ENCODE results near the gene TFR2. TPM values are rescaled to one million over a fixed set of nuclear protein-coding genes. Genes with fewer than 3 reads are reported as not detected.

Gene TFR2
- total and polyA plus RNA-seq, 2 of the 13 experiments (the other 11 are each of a cell fraction or from before 2014, with no cell fraction given): 36.9 to 64.2 TPM

DNA sequence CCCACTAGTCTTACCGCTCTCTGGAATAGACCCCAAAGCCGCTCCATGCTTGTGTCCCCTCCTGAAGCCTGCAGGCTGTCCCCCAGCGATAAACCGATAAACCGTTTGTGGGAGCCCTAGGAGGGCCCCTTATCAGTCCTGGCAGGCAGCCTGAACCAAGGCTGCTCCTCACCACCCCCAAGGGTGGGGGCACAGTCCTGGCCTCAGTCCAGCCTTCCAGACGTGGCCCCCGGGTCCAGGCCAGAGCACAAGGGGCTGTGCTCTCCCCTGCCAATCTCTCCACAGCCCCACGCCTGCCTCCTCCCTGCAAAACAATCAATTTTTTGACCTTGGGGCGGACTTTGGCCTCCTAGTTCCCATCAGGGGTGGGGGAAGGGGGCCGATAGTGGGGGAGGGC, at the start of gene TFR2 (continued):
- TF ChIP-seq PLRG1 (conservative IDR thresholded peaks at IDR 0.05) (no peak), POGZ (CRISPR knock-in tag; IDR thresholded peaks at IDR 0.05) (no peak), JARID2 (CRISPR knock-in tag; IDR thresholded peaks at IDR 0.05; ENCODE audit: insufficient replicate concordance) (no peak), SETDB1 (CRISPR knock-in tag; IDR thresholded peaks at IDR 0.05; ENCODE audit: borderline replicate concordance) (no peak), SSRP1 (CRISPR knock-in tag; IDR thresholded peaks at IDR 0.05) (no peak), KAT8 (CRISPR knock-in tag; IDR thresholded peaks at IDR 0.05) (0 out of 2 replicates have a peak, but pooled peaks have one; percentile 47), ZNF484 (CRISPR knock-in tag; IDR thresholded peaks at IDR 0.05; ENCODE audit: borderline replicate concordance, low read depth) (no peak), SNAI1 (CRISPR knock-in tag; IDR thresholded peaks at IDR 0.05; ENCODE audit: borderline replicate concordance) (no peak), ZNF772 (CRISPR knock-in tag; IDR thresholded peaks at IDR 0.05) (no peak), HMGA1 (CRISPR knock-in tag; conservative IDR thresholded peaks at IDR 0.05) (no peak), ZNF850 (CRISPR knock-in tag; conservative IDR thresholded peaks at IDR 0.05) (no peak)
- TF ChIP-seq, protein P1, sequence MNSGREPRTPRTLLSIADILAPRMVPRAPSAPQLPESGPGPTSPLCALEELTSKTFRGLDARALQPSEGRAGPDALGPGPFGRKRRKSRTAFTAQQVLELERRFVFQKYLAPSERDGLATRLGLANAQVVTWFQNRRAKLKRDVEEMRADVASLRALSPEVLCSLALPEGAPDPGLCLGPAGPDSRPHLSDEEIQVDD (CRISPR knock-in tag; IDR thresholded peaks at IDR 0.05; ENCODE audit: borderline replicate concordance): no peak
- TF ChIP-seq, protein P2, sequence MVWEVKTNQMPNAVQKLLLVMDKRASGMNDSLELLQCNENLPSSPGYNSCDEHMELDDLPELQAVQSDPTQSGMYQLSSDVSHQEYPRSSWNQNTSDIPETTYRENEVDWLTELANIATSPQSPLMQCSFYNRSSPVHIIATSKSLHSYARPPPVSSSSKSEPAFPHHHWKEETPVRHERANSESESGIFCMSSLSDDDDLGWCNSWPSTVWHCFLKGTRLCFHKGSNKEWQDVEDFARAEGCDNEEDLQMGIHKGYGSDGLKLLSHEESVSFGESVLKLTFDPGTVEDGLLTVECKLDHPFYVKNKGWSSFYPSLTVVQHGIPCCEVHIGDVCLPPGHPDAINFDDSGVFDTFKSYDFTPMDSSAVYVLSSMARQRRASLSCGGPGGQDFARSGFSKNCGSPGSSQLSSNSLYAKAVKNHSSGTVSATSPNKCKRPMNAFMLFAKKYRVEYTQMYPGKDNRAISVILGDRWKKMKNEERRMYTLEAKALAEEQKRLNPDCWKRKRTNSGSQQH (CRISPR knock-in tag; IDR thresholded peaks at IDR 0.05; ENCODE audit: low read depth): no peak
- TF ChIP-seq, protein P3, sequence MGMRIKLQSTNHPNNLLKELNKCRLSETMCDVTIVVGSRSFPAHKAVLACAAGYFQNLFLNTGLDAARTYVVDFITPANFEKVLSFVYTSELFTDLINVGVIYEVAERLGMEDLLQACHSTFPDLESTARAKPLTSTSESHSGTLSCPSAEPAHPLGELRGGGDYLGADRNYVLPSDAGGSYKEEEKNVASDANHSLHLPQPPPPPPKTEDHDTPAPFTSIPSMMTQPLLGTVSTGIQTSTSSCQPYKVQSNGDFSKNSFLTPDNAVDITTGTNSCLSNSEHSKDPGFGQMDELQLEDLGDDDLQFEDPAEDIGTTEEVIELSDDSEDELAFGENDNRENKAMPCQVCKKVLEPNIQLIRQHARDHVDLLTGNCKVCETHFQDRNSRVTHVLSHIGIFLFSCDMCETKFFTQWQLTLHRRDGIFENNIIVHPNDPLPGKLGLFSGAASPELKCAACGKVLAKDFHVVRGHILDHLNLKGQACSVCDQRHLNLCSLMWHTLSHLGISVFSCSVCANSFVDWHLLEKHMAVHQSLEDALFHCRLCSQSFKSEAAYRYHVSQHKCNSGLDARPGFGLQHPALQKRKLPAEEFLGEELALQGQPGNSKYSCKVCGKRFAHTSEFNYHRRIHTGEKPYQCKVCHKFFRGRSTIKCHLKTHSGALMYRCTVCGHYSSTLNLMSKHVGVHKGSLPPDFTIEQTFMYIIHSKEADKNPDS (CRISPR knock-in tag; IDR thresholded peaks at IDR 0.05): no peak
- TF ChIP-seq, protein P4, sequence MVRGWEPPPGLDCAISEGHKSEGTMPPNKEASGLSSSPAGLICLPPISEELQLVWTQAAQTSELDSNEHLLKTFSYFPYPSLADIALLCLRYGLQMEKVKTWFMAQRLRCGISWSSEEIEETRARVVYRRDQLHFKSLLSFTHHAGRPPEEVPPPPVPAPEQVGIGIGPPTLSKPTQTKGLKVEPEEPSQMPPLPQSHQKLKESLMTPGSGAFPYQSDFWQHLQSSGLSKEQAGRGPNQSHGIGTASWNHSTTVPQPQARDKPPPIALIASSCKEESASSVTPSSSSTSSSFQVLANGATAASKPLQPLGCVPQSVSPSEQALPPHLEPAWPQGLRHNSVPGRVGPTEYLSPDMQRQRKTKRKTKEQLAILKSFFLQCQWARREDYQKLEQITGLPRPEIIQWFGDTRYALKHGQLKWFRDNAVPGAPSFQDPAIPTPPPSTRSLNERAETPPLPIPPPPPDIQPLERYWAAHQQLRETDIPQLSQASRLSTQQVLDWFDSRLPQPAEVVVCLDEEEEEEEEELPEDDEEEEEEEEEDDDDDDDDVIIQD (CRISPR knock-in tag; IDR thresholded peaks at IDR 0.05; ENCODE audit: low read depth): 0 out of 2 replicates have a peak, but pooled peaks have one; percentile 24
- TF ChIP-seq, protein P5, sequence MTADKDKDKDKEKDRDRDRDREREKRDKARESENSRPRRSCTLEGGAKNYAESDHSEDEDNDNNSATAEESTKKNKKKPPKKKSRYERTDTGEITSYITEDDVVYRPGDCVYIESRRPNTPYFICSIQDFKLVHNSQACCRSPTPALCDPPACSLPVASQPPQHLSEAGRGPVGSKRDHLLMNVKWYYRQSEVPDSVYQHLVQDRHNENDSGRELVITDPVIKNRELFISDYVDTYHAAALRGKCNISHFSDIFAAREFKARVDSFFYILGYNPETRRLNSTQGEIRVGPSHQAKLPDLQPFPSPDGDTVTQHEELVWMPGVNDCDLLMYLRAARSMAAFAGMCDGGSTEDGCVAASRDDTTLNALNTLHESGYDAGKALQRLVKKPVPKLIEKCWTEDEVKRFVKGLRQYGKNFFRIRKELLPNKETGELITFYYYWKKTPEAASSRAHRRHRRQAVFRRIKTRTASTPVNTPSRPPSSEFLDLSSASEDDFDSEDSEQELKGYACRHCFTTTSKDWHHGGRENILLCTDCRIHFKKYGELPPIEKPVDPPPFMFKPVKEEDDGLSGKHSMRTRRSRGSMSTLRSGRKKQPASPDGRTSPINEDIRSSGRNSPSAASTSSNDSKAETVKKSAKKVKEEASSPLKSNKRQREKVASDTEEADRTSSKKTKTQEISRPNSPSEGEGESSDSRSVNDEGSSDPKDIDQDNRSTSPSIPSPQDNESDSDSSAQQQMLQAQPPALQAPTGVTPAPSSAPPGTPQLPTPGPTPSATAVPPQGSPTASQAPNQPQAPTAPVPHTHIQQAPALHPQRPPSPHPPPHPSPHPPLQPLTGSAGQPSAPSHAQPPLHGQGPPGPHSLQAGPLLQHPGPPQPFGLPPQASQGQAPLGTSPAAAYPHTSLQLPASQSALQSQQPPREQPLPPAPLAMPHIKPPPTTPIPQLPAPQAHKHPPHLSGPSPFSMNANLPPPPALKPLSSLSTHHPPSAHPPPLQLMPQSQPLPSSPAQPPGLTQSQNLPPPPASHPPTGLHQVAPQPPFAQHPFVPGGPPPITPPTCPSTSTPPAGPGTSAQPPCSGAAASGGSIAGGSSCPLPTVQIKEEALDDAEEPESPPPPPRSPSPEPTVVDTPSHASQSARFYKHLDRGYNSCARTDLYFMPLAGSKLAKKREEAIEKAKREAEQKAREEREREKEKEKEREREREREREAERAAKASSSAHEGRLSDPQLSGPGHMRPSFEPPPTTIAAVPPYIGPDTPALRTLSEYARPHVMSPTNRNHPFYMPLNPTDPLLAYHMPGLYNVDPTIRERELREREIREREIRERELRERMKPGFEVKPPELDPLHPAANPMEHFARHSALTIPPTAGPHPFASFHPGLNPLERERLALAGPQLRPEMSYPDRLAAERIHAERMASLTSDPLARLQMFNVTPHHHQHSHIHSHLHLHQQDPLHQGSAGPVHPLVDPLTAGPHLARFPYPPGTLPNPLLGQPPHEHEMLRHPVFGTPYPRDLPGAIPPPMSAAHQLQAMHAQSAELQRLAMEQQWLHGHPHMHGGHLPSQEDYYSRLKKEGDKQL (CRISPR knock-in tag; IDR thresholded peaks at IDR 0.05; ENCODE audit: low read depth): no peak
- TF ChIP-seq, protein P6, sequence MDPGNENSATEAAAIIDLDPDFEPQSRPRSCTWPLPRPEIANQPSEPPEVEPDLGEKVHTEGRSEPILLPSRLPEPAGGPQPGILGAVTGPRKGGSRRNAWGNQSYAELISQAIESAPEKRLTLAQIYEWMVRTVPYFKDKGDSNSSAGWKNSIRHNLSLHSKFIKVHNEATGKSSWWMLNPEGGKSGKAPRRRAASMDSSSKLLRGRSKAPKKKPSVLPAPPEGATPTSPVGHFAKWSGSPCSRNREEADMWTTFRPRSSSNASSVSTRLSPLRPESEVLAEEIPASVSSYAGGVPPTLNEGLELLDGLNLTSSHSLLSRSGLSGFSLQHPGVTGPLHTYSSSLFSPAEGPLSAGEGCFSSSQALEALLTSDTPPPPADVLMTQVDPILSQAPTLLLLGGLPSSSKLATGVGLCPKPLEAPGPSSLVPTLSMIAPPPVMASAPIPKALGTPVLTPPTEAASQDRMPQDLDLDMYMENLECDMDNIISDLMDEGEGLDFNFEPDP (CRISPR knock-in tag; conservative IDR thresholded peaks at IDR 0.05): no peak
